ENCODE measurements around the gene WFDC8.

WFDC8 gene

GRCh38 chr20:45547206-45547770, 31.8 kb downstream of the WFDC8 start, which contains the start of gene EPPIN:
TSS of gene EPPIN (minus strand) at chr20:45547401. CDS start at chr20:45547357, 44 bp downstream.
- no peak for DNase-seq

GRCh38 chr20:45545754-45546453, 33.2 kb downstream of the WFDC8 start:
- DNase-seq: peak; percentile 9

- DNase-seq: no peak
Observed at GRCh38 chr20:45545351-45545750, 33.7 kb downstream of the WFDC8 start.

GRCh38 chr20:45539382-45539781, 39.7 kb downstream of the WFDC8 start, which contains the start of gene WFDC6:
TSS of gene WFDC6 (minus strand) at chr20:45539482. CDS start at chr20:45539407, 75 bp downstream.
- DNase-seq: no peak

- no peak for DNase-seq
Observed at GRCh38 chr20:45538209-45538799, 40.8 kb downstream of the WFDC8 start.

- DNase-seq: no peak
Observed at GRCh38 chr20:45527294-45527693, 51.8 kb downstream of the WFDC8 start.

- DNase-seq: no peak
Observed at GRCh38 chr20:45523821-45524220, 55.3 kb downstream of the WFDC8 start.

- no peak for DNase-seq
Observed at GRCh38 chr20:45518282-45518681, 60.8 kb downstream of the WFDC8 start.

- no peak for DNase-seq
Observed at GRCh38 chr20:45515147-45515913, 63.8 kb downstream of the WFDC8 start, which contains the start of gene SPINT3. TSS of gene SPINT3 (minus strand) at chr20:45515622. CDS start at chr20:45515608, 14 bp downstream.

- no peak for DNase-seq
Observed at GRCh38 chr20:45510242-45510862, 68.7 kb downstream of the WFDC8 start.

- DNase-seq: no peak
Observed at GRCh38 chr20:45509091-45509490, 70.0 kb downstream of the WFDC8 start.

GRCh38 chr20:45508068-45508886, 70.8 kb downstream of the WFDC8 start:
- no peak for DNase-seq

GRCh38 chr20:45507011-45507820, 71.9 kb downstream of the WFDC8 start:
- DNase-seq: no peak

GRCh38 chr20:45506398-45506797, 72.7 kb downstream of the WFDC8 start:
- no peak for DNase-seq

GRCh38 chr20:45503403-45503802, 75.7 kb downstream of the WFDC8 start:
- no peak for DNase-seq

GRCh38 chr20:45502561-45502960, 76.5 kb downstream of the WFDC8 start:
- DNase-seq: no peak
